ENCODE results near the gene STAT5A.

GRCh38 chr17:42282478-42283080 is 5.7 kb upstream of the STAT5A start:
- TF ChIP-seq CTCF (conservative IDR thresholded peaks at IDR 0.05; ENCODE audit: low read depth in 2 of 2), result peak; percentile 30 to 39; a peak in 3 of 4 replicates
- TF ChIP-seq CREB1 (CRISPR knock-in tag; IDR thresholded peaks at IDR 0.05; ENCODE audit: low read depth), result no peak
- no peak for TF ChIP-seq POLR2AphosphoS5 (IDR thresholded peaks at IDR 0.05; ENCODE audit: low read depth)
- no peak for TF ChIP-seq ETS1 (IDR thresholded peaks at IDR 0.05)
- no peak for TF ChIP-seq REST (IDR thresholded peaks at IDR 0.05; ENCODE audit: unreplicated experiment)
- TF ChIP-seq EZH2 (IDR thresholded peaks at IDR 0.05; ENCODE audit: low read depth, unreplicated experiment), result no peak
- no peak for TF ChIP-seq ZNF462 (CRISPR knock-in tag; IDR thresholded peaks at IDR 0.05)
- TF ChIP-seq ZNF331 (CRISPR knock-in tag; IDR thresholded peaks at IDR 0.05; ENCODE audit: low read depth), result no peak
- TF ChIP-seq EZH2phosphoT487 (IDR thresholded peaks at IDR 0.05; ENCODE audit: unreplicated experiment), result no peak
- TF ChIP-seq NANOG (IDR thresholded peaks at IDR 0.05; ENCODE audit: borderline replicate concordance), result no peak
- no peak for TF ChIP-seq STAT1 (IDR thresholded peaks at IDR 0.05; ENCODE audit: unreplicated experiment)
- no peak for TF ChIP-seq JUNB (IDR thresholded peaks at IDR 0.05; ENCODE audit: unreplicated experiment)

Data from GM23338 (cell line).